Neural cell (in vitro differentiated cells): ENCODE results near the gene FFAR2. TPM values are rescaled to one million over a fixed set of nuclear protein-coding genes. Genes with fewer than 3 reads are reported as not detected.

Experiments used
- H2AFZ ChIP-seq: fragments of 200-600, 300-800 bp; sonication (generic), shearing (Covaris generic); 2 replicates; pipeline ENCODE4 v1.6.0; 2014; ENCODE audit warnings: low read depth, mild to moderate bottlenecking, antibody characterized with exemption, low read length, moderate library complexity
- H3F3A ChIP-seq: fragments of 200-600 bp; shearing (Covaris generic); 2 replicates; pipeline ENCODE4 v1.6.1; 2016; ENCODE audit warnings: mild to moderate bottlenecking, moderate library complexity, mixed read lengths, antibody characterized with exemption, low read length; ENCODE audit not compliant: insufficient read depth, poor library complexity, severe bottlenecking
- H3K27ac ChIP-seq: fragments of 200-600, 300-800 bp; sonication (generic), shearing (Covaris generic); 2 replicates; pipeline ENCODE4 v1.5.1; 2014; ENCODE audit warnings: mild to moderate bottlenecking, low read length, moderate library complexity
- H3K27me3 ChIP-seq: fragments of 300-800, 200-600 bp; sonication (generic), shearing (Covaris generic); 2 replicates; pipeline ENCODE4 v1.6.0; 2014; ENCODE audit warnings: mild to moderate bottlenecking, low read depth, low read length, moderate library complexity; ENCODE audit not compliant: insufficient read depth
- H3K36me3 ChIP-seq: fragments of 300-800, 200-600 bp; sonication (generic), shearing (Covaris generic); 2 replicates; pipeline ENCODE4 v1.5.1; 2014; ENCODE audit warnings: mild to moderate bottlenecking, antibody characterized with exemption, low read length, moderate library complexity; ENCODE audit not compliant: insufficient read depth
- H3K4me2 ChIP-seq: fragments of 300-800, 200-600 bp; sonication (generic), shearing (Covaris generic); 2 replicates; pipeline ENCODE4 v1.6.0; 2014; ENCODE audit warnings: mild to moderate bottlenecking, low read length
- H3K4me3 ChIP-seq: fragments of 300-800, 200-600 bp; sonication (generic), shearing (Covaris generic); 2 replicates; pipeline ENCODE4 v1.5.1; 2014; ENCODE audit warnings: mild to moderate bottlenecking, low read length, moderate library complexity
- H3K79me2 ChIP-seq: fragments of 200-600 bp; shearing (Covaris generic); replicated peaks from 2 replicates; pipeline ENCODE4 v1.6.0; 2014; ENCODE audit warnings: mild to moderate bottlenecking, low read length, moderate library complexity; ENCODE audit not compliant: insufficient read depth
- H3K9ac ChIP-seq: fragments of 300-800, 200-600 bp; sonication (generic), shearing (Covaris generic); 2 replicates; pipeline ENCODE4 v1.6.1; 2016; ENCODE audit warnings: mild to moderate bottlenecking, low read length, mixed read lengths
- H3K9me2 ChIP-seq: fragments of 200-600 bp; shearing (Covaris generic); 2 replicates; pipeline ENCODE4 v1.6.1; 2016; ENCODE audit warnings: mild to moderate bottlenecking, low read length, mixed read lengths; ENCODE audit not compliant: insufficient read depth
- H3K9me3 ChIP-seq: fragments of 200-600, 300-800 bp; sonication (generic), shearing (Covaris generic); 2 replicates; pipeline ENCODE4 v1.6.1; 2016; ENCODE audit warnings: mild to moderate bottlenecking, mixed run types, low read length, moderate library complexity, mixed read lengths
- H4K20me1 ChIP-seq: fragments of 200-600 bp; shearing (Covaris generic); 2 replicates; pipeline ENCODE4 v1.6.1; 2016; ENCODE audit warnings: mild to moderate bottlenecking, mixed run types; ENCODE audit not compliant: insufficient read depth
- CTCF ChIP-seq: fragments of 450-650 bp; IDR thresholded peaks from 2 replicates; pipeline ENCODE4 v1.5.1; 2014; ENCODE audit warnings: antibody characterized with exemption, mild to moderate bottlenecking, moderate library complexity; ENCODE audit not compliant: poor library complexity, severe bottlenecking
- EP300 ChIP-seq: fragments of 450-650 bp; conservative IDR thresholded peaks from 2 replicates; pipeline ENCODE4 v1.6.1; 2014; ENCODE audit warnings: antibody characterized with exemption, mild to moderate bottlenecking, moderate library complexity; ENCODE audit not compliant: poor library complexity, severe bottlenecking
- EZH2 ChIP-seq: fragments of 200-600, 300-800 bp; shearing (Covaris generic), sonication (generic); IDR thresholded peaks from 2 replicates; pipeline ENCODE4 v1.6.1; 2014; ENCODE audit warnings: antibody characterized with exemption, low read length, borderline replicate concordance, mild to moderate bottlenecking; ENCODE audit not compliant: insufficient read depth, poor library complexity, severe bottlenecking
- MXI1 ChIP-seq: fragments of 450-650 bp; conservative IDR thresholded peaks from 2 replicates; pipeline ENCODE4 v1.6.1; 2014; ENCODE audit warnings: antibody characterized with exemption, mild to moderate bottlenecking; ENCODE audit not compliant: poor library complexity, severe bottlenecking
- POLR2AphosphoS5 ChIP-seq: IDR thresholded peaks from 2 replicates; pipeline ENCODE4 v1.6.1; 2012
- RAD21 ChIP-seq: fragments of 450-650 bp; conservative IDR thresholded peaks from 2 replicates; pipeline ENCODE4 v1.6.1; 2014; ENCODE audit warnings: antibody characterized with exemption, mild to moderate bottlenecking, moderate library complexity
- REST ChIP-seq: IDR thresholded peaks from 2 replicates; pipeline ENCODE4 v1.6.1; 2012; ENCODE audit warnings: borderline replicate concordance
- SMC3 ChIP-seq: fragments of 450-650 bp; conservative IDR thresholded peaks from 2 replicates; pipeline ENCODE4 v1.6.1; 2014; ENCODE audit warnings: antibody characterized with exemption, mild to moderate bottlenecking, moderate library complexity; ENCODE audit not compliant: poor library complexity
- TAF1 ChIP-seq: IDR thresholded peaks from 2 replicates; pipeline ENCODE4 v1.6.1; 2012; ENCODE audit warnings: low read depth
- polyA plus RNA-seq: library from polyadenylated mRNA; depleted of rRNA; stranded (reverse); fragments of >200 nt; gene quantifications from 2 replicates; pipeline ENCODE4 v1.2.3, GENCODE V29; 2014

The FFAR2 gene
- polyA plus RNA-seq, 1 donor from 2014 or later, result not detected

GRCh38 chr19:35432911-35433310 is 15.1 kb upstream of the FFAR2 start:
- TF ChIP-seq SMC3 (no peak), CTCF (no peak), RAD21 (no peak), REST (no peak), EP300 (no peak), POLR2AphosphoS5 (no peak), EZH2 (no peak), TAF1 (no peak), MXI1 (no peak)
- peaks cover 2% of the 10 kb centered on the region for H3K9me3 ChIP-seq

GRCh38 chr19:35433448-35433847 is 14.6 kb upstream of the FFAR2 start:
- H4K20me1 ChIP-seq, result no peaks in the 10 kb centered on the region
- H3K9me3 ChIP-seq, result peaks cover 2% of the 10 kb centered on the region
- H3K79me2 ChIP-seq, result no peaks in the 10 kb centered on the region
- no peak for TF ChIP-seq EZH2
- TF ChIP-seq TAF1, result no peak
- no peak for TF ChIP-seq RAD21
- TF ChIP-seq REST, result no peak
- no peak for TF ChIP-seq SMC3
- no peak for TF ChIP-seq MXI1
- TF ChIP-seq POLR2AphosphoS5, result no peak
- no peak for TF ChIP-seq CTCF
- TF ChIP-seq EP300, result no peak
- no peaks in the 10 kb centered on the region for H3F3A ChIP-seq
- no peak overlapping the region for H3K4me3 ChIP-seq
- no peaks in the 10 kb centered on the region for H3K36me3 ChIP-seq
- H3K9ac ChIP-seq, result no peak overlapping the region
- no peaks in the 10 kb centered on the region for H3K27me3 ChIP-seq
- H2AFZ ChIP-seq, result no peak overlapping the region
- no peak overlapping the region for H3K4me2 ChIP-seq
- no peaks in the 10 kb centered on the region for H3K9me2 ChIP-seq
- H3K27ac ChIP-seq, result no peak overlapping the region

More at GRCh38 chr19:35432911-35433310, 15.1 kb upstream of the FFAR2 start:
- H3F3A ChIP-seq, result no peaks in the 10 kb centered on the region
- H3K36me3 ChIP-seq, result no peaks in the 10 kb centered on the region
- H3K27me3 ChIP-seq, result no peaks in the 10 kb centered on the region
- H3K9ac ChIP-seq, result no peak overlapping the region
- H2AFZ ChIP-seq, result no peak overlapping the region
- H3K4me3 ChIP-seq, result no peak overlapping the region
- no peaks in the 10 kb centered on the region for H3K79me2 ChIP-seq
- H3K27ac ChIP-seq, result no peak overlapping the region
- no peaks in the 10 kb centered on the region for H3K9me2 ChIP-seq
- H3K4me2 ChIP-seq, result no peak overlapping the region
- H4K20me1 ChIP-seq, result no peaks in the 10 kb centered on the region
